ENCODE data around the gene UQCRC1.

UQCRC1 gene

DNA sequence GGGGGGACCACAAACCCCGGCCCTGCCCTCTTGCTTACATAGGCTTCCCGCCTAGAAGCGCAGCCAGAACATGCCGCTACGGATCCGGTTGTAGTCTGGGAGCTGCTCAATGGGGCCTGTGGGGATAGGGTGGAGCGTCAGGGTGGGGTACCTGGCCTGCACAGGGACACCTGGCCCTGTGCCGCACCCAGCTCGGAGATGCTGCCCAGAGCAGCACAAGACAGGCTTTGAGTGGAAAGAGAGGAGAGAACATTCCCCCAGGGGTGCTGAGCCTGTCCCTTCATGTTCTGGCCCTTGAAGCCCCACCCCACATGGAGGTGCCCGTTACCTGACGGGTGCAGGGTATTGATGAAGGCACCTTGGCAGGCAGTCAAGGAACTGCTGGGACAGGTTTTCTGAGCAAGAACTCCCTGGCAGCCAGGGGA is 10.4 kb downstream of the UQCRC1 start:
- no peak for DNase-seq (ENCODE audit: low read depth in 3 of 3)

DNA sequence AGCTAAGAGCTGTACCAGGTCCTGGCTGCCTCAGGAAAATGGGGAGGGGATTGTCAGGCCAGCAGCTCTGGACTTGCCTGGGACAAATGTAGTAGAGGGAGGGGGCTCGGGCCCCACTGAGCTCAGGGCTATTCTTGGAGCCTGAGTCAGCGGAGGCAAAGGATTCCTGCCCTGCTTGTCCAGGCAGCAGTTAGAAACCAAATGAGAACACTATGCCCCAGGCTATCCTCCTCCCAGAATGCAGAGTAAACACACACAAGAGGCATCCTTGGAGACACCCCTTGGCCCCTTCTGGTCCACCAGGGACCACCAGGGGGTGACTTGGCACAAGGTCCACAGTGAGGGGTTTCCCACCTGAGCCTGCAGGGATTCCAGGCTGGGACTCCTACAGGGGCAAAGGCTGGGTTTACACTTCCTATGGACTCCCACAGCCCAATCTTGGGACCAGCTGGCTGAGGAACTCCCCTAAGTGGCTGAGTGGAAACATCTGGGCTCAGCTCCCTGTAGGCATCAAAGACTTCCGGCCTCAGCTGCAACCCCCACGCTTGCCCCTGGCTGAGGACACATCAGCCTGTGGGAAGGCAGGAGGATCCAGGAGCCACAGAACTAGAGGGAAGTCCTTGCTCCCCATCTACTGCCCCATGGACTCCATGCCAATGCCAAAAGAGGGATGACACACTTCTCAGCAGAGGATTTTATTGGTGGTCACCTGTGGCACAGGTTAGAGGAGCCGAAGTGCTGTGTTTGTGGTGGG is 10.9 kb downstream of the UQCRC1 start:
- no peak for DNase-seq (ENCODE audit: low read depth in 3 of 3)

GRCh38 chr3:48597408-48597800 is 12.0 kb downstream of the UQCRC1 start:
- no peak for DNase-seq (ENCODE audit: low read depth in 3 of 3)

DNA sequence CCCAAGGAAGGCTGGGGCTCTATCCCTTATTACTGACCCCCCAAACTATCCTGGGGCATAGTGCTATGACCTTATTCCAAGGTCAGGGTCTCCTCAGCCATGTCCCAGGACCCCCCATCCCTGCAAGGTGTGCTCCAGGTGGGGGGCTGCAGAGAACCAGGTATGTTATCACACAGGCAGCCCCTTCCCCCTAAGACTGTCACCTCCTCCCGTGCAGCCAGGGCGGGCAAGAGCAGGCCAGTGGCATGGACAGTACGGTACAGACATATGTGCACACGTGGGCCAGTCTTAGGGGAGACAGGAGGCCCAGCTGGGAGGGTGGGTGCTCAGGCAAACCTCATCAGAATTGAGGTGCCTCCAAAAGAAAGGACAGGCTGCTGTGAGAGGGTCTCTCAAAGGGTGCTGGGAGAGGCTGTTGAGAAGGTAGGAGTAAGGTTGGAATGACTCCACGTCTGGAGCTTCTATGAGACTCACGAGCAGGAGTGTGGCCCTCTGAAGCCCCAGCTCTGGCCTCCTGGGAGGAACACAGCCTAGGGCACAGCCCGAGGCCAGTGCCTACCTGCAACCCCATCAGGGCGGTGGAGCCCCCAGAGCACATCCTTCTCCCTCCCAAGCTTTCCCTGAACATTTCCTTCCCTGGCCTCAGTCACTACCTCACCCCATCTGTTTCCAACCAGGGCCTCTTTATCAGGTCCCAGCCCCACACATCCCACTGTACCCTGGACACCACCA is 12.6 kb downstream of the UQCRC1 start:
- DNase-seq (ENCODE audit: low read depth in 3 of 3), result no peak

DNA sequence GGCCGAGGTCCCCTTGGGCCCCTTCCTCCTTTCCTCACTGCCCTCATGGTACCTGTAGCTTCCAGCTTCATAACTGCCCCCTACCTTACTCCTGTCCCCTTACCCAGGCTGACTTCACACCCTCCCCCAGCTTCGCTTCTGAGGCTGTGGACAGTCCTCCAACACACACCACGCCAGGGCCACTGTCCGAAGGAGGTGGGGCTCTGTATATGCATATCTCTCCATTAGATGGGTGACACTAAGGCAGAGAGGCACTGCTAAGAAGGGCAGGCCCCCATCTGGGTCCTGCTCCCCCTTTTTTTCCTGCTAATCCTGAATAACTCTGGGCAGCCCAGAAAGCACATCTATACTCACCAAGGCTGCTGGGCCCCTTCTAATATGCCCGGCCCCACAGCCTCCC is 13.3 kb downstream of the UQCRC1 start:
- DNase-seq (ENCODE audit: low read depth in 3 of 3), result no peak

GRCh38 chr3:48595526-48596121 is 13.8 kb downstream of the UQCRC1 start:
- no peak for DNase-seq (ENCODE audit: low read depth in 3 of 3)

DNA sequence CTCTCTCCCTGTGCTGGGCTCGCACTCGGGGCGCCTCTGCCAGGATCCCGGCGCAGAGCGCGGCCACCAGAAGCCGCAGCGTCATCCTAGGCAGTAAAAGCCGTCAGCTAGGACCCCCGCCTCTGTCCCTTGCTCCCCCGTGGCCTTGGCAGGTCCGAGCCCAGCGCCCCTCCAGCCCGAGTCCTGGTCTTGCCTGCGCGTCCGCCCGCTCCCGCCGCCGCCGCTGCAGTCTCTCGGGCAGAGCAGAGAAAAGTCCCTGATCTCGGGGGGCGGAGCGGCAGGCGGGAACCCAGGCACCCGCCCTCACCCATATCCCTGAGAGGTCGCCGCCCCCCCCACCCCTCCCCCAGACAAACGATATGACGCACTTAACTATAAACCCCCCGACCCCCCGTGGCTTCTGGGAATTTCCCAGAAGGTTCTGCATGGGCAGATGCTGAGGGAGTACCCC is 14.3 kb downstream of the UQCRC1 start, which contains the start of gene COL7A1:
COL7A1 (minus strand) TSS at position 255 of the 451 bp plus-strand sequence; CDS start at position 85, 170 bp downstream.
- DNase-seq (ENCODE audit: low read depth in 3 of 3), result no peak

DNA sequence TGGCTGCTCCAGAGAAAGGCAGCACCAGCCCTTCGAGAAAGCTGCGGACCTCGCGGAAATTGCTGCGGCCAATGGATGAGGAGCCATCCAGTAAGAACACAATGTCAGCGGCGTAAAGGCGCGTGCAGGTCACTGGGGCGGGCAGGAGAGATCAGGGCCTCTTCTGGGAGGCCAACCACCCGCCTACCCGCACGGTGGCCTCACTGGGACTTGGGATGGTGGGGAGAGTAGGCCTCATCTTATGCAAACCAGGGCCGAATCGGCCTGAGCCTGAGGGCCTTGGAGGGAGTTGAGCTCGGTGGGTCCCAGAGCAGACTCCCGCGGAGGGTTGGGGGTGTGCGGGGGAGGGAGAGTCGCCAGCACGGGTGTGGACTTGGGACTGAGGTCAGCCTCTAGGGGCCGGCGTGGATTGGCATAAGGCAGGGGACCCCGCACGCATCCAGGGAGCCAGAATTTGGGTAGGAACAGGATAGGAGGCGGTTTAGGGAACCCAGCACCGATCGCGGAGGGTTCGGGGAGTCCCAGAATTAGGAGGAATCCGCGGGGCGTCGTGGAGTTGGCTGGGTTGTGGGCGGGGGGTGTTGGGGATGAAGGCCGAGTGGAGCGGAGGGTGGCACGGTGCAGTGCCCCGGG is 14.9 kb downstream of the UQCRC1 start:
- no peak for DNase-seq (ENCODE audit: low read depth in 3 of 3)

- DNase-seq (ENCODE audit: low read depth in 3 of 3), result no peak
Measured at GRCh38 chr3:48593337-48593736, 16.1 kb downstream of the UQCRC1 start.

- DNase-seq (ENCODE audit: low read depth in 3 of 3), result no peak
Measured at GRCh38 chr3:48592519-48593087, 16.8 kb downstream of the UQCRC1 start.

DNA sequence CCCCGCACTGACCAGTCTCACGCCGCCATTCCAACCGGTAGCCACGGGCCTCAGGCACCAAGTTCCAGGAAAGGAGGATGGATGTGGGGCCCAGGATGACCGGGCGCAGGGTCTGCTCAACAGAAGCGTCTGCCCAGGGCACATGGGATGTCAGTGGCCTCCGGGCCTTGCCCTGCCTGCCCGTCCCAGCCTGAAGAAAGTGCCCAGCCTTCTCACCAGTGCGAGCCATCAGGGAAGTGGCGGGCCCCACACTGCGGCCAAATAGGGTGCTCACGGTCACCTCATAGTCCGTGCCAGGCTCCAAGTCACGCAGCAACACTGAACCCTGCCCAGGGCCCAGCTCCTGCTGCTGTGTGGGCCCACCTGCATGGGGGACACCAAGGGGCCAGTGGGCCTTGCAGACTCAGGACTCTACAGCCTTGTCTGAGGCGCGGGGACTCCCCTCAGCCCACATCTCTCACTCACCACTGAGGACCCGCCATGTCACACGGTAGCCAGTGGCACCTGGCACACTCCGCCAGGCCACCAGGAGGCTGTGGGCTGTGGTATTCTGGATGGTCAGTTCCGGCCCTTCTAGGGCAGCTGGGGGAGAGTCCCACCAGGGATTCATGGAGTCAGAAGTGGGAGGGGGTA is 17.4 kb downstream of the UQCRC1 start:
- no peak for DNase-seq (ENCODE audit: low read depth in 3 of 3)

DNA sequence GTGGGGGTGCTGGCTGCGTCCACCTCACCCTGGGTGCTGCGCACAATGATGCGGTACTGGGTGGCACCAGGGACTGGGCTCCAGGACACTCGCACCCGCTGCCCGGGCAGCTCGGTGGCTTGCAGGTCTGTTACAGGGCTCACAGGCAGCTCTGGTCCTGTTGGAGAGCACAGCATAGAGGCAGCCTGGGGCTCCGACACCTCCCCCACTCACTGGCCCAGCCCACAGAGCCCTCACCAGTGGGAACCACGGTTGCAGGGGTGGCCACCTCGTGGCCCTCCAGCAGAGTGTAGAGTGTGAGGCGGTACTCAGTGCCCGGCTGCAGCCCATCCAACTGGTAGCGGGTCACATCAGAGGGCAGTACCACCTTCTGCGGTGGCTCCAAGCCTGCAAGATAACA is 18.0 kb downstream of the UQCRC1 start:
- DNase-seq (ENCODE audit: low read depth in 3 of 3), result no peak

DNA sequence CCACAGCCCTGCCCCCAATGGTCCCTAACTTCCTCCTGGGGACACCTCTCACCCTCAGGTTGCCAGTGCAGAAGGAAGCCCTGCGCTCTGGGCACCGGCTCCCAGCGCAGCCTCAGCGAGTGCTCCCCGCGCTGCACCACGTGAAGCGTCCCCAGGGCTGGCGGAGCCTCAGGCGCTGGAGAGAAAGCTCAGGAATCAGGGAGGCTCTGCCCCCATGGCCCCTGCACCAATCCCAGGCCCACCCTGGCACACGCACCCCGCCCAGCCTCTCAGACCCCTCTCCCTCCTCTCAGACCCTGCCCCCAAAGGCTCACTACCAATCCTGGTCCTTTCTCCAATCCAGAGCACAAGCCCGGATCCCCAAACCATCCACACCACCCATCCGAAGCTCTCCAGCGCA is 21.2 kb downstream of the UQCRC1 start:
- no peak for DNase-seq (ENCODE audit: low read depth in 3 of 3)

GRCh38 chr3:48587686-48588085 is 21.8 kb downstream of the UQCRC1 start:
- DNase-seq (ENCODE audit: low read depth in 3 of 3), result no peak

- DNase-seq (ENCODE audit: low read depth in 3 of 3), result no peak
Measured at GRCh38 chr3:48585411-48585810, 24.0 kb downstream of the UQCRC1 start.

DNA sequence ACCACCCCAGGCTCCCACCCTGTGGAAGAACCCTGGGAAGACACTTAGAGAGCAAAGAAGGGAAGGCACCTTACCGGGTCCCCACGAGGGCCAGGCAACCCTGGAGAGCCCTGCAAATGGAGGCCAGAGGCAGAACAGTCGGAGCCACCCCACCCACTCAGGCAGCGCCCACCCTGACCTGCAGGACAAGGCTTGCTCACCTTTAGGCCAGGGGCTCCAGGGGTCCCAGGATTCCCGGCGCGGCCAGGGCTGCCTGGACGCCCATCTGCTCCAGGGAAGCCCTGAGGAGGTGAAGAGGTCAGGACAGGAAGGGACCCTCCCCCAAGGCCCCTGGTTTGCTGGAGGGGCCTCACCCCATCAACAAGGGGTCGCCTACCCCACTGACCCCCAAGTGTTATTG is 24.6 kb downstream of the UQCRC1 start:
- DNase-seq (ENCODE audit: low read depth in 3 of 3), result no peak

DNA sequence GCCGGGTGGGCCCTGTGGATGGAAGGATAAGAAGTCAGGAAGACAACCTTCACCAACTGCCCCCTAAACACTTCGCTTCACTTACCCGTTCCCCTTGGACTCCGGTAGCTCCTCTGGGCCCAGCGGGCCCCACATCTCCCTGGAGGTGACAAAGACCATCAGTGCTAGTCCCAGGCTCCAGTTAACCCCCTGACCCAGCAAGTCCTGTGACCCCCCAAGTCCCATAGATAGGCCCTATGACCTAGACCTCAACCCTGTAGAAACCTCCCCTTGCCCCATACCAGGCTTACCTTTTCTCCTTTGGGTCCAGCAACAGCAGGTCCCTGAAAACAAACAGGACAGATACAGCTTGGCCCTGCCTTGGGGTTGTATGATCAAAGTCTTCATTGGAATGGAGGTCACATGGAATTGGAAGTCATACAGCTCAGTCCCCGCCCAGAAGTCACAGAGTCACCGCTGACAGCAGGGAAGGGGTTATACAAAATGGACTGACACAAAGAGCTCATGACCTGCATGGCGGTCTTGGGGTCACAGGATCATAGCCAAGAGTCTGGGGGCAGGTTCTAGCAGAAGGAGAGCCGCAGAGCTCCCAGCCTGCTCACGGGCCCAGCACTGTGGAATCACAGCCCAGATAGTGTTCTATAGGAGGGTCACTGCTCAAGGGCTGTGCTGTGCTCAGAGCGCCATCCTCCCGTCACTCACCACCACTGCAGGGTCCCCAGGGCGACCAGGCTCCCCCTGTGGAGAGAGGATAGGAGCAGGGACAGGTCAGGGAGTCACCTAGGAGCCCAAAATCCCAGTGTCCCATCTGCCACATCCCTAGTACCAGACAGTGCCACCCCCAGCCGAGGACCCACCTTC is 27.6 kb downstream of the UQCRC1 start:
- no peak for DNase-seq (ENCODE audit: low read depth in 3 of 3)

- no peak for DNase-seq (ENCODE audit: low read depth in 3 of 3)
Measured at GRCh38 chr3:48576647-48577046, 32.8 kb downstream of the UQCRC1 start.

- DNase-seq (ENCODE audit: low read depth in 3 of 3), result no peak
Measured at GRCh38 chr3:48575366-48575765, 34.1 kb downstream of the UQCRC1 start.

GRCh38 chr3:48573973-48574585 is 35.4 kb downstream of the UQCRC1 start:
- no peak for DNase-seq (ENCODE audit: low read depth in 3 of 3)
